Frontal cortex (tissue), 4 donors: ENCODE results near the gene SPRYD4. TPM values are rescaled to one million over a fixed set of nuclear protein-coding genes. Genes with fewer than 3 reads are reported as not detected.
A peak's percentile ranks its signal among the peaks of the same experiment; 100 is the strongest.
"Not testable (repeated sequence)": the region's sequence is repeated elsewhere in the genome, so short reads cannot be mapped to it uniquely, and the experiment has no call there.

Source experiments
- DNase-seq, 2 donors: peaks; one replicate each; pipeline ENCODE4 v3.0.0; 2012; ENCODE audit warnings: low spot score in 2 of 2
- FAIRE-seq: peaks from 2 replicates; lab custom pipeline; 2012; peaks lifted over from hg19 to GRCh38; lab: Jason Lieb, UNC
- total RNA-seq: library from RNA; depleted of rRNA; stranded (reverse); fragments of >200 nt; gene quantifications from one replicate; pipeline ENCODE4 v1.2.3, GENCODE V29; 2014
- donor health status: control.
- donor health status: control.
- donor health status: control.

The SPRYD4 gene
- total RNA-seq, result 1.2 TPM

- DNase-seq, result peak; percentile 82 to 92
- no peak for FAIRE-seq
Measured at GRCh38 chr12:56468216-56469006, at the start of gene SPRYD4. Gene SPRYD4 (plus strand): TSS chr12:56468578. CDS start chr12:56468592, 14 bp downstream.

DNA sequence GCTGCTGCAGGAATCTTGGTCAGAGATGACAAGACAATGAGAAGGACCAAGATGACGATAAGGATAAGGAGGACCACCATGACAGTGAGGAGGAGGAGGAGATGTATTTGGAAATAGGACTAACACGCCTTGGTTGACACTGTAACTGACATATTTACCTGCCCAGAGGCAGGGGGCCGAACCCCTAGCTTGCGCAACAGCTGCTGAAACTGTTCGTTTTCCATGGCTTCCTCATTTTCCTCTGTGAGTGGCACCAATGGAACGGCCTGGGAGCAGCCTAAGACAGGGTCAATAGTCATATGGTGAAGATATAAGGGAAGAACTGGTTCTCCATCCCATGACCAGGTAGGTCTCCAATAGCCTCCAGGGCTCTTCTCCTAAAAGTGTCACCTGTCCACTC lies 48.0 kb upstream of the SPRYD4 start:
- no peak for DNase-seq
- FAIRE-seq, result no peak

- DNase-seq (no peak), FAIRE-seq (no peak)
Measured at GRCh38 chr12:56425193-56425592, 43.2 kb upstream of the SPRYD4 start.

- DNase-seq (no peak), FAIRE-seq (no peak)
Measured at GRCh38 chr12:56425940-56426438, 42.4 kb upstream of the SPRYD4 start.

DNA sequence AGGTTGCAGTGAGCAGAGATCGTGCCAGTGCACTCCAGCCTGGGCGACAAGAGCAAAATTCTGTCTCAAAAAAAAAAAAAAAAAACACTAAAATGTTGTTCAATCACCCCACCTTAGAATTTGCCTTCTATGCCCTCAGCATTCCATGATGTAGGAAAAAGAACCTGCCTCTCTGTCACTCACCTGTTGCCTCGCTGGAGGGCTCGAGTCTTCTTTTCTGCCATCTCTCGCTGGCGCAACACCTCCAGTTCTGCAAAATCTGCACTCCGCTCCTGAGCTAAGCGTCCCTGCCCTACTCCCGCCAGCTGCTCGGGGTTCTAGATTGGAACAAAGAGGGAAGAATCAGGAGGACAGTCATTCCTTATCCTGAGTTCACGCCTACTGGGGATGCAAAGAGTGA lies 37.1 kb upstream of the SPRYD4 start:
- FAIRE-seq (no peak), DNase-seq (no peak)

DNA sequence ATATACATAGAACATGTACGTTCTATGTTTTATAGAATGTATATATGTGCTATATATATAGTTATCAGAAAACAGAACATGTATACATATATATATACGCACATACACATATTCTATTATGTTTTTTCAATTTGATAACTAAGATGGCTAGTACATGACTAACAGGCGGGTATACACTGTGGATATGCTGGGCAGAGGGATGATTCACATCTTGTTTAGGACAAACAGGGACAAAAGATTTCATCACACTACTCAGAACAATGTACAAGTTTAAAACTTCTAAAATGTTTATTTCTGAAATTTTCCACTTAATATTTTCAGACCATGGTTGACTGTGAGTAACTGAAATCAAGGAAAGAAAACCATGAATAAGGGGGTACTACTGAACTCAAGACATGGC lies 36.5 kb upstream of the SPRYD4 start:
- DNase-seq, result no peak
- no peak for FAIRE-seq

GRCh38 chr12:56434828-56435227 lies 33.5 kb upstream of the SPRYD4 start:
- no peak for DNase-seq
- FAIRE-seq, result no peak

GRCh38 chr12:56437430-56438176 lies 30.8 kb upstream of the SPRYD4 start:
- FAIRE-seq (no peak), DNase-seq (no peak)

DNA sequence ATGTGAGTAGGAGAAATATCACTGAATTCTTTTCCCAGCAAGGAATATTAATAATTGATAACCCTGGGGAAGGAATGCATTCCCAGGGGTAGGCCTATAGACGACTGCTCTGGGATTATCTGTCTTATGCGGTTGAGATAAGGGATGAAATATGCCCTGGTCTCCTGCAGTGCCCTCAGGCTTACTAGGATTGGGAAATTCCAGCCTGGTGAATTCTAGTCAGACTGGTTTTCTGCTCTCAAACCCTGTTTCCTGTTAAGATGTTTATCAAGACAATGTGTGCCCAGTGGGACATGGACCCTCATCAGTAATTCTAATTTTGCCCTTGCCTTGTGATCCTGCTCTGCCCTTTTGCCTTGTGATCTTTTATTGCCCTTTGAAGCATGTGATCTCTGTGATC lies 25.2 kb upstream of the SPRYD4 start:
- DNase-seq, FAIRE-seq: not testable (repeated sequence)

DNA sequence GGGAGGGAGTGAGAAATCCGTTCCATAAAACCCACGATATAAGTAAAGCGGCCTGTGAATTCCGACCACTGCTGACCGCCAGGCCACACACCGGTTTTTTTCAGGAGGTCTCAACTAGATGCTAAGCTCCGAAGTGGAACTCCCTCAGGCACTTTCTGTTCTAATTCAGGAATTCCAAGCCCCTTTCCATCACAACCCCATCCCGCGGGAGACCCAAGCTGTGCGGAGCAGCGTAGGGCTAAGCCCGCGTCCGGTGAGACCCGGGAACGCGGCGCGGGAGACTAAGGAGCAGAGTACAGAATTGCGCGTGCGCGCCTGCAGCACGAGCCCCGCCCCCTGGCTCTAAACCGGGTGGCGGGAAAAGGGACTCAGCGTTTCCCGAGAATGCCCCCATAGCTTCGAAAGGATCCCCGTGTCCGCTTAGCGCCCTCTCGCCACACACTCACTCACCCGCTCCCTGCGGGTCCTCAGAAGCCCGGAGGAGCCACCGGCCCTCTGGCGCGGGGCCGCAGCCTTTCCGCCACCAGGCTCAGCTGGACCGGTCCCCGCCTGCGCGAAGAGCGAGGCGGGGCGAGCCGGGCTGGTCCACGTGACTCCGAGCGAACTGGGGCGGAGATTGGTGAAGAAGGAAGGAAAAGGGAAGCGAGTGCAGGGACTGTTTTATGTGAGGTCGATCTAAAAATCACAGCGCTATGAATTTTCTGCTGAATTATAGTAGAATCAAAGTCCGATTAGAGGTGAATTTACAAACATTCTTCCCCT lies 19.3 kb upstream of the SPRYD4 start, which contains the start of gene TIMELESS:
TIMELESS (minus strand) TSS at position 567 of the 762 bp plus-strand sequence. CDS start 15,256 bp downstream, outside the sequence.
- DNase-seq (peak; percentile 87 to 95), FAIRE-seq (no peak)

DNA sequence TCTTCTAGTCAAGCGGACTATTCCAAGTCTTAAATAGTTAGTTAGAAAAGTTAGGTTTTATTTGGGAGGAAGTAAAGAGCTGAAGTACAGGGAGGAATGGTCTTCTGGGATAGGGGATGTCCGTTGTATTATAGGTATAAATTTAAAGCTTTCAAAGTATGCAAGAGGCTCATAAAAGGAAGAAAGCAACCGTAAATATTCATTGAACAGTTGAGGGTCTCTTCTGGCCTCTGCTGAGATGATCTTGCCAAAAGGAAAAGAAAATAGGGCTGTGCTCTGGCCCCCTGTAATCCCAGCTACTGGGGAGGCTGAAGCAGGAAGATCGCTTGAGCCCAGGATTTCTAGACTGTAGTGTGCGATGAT lies 18.8 kb upstream of the SPRYD4 start:
- no peak for FAIRE-seq
- DNase-seq, result no peak

DNA sequence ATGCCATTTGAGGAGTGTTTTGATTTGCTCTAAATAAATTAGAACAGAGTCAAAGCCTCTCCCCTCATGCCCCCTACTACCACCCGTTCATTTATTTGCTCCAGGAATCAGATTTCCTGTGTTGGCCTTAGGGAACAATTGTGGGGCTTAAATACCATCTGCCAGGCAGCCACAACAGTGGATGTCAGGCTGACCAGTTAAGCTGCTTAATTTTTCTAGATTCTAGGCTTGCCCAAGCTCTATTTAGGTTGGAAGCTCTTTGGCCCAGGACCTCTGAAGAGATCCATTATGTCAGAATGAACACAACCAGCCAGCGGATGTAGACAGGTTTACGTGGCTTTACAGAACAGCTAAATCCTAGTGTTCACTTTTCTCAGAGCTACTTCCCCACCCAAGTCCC lies 18.1 kb upstream of the SPRYD4 start:
- DNase-seq (no peak), FAIRE-seq (no peak)

GRCh38 chr12:56451147-56451546 lies 17.2 kb upstream of the SPRYD4 start:
- FAIRE-seq, result no peak

GRCh38 chr12:56454557-56454956 lies 13.8 kb upstream of the SPRYD4 start, which contains the start of gene MIP:
Gene MIP (minus strand): TSS chr12:56454657. CDS start chr12:56454613, 44 bp downstream.
- FAIRE-seq (no peak), DNase-seq (no peak)

More at GRCh38 chr12:56451147-56451546, 17.2 kb upstream of the SPRYD4 start:
- no peak for DNase-seq

DNA sequence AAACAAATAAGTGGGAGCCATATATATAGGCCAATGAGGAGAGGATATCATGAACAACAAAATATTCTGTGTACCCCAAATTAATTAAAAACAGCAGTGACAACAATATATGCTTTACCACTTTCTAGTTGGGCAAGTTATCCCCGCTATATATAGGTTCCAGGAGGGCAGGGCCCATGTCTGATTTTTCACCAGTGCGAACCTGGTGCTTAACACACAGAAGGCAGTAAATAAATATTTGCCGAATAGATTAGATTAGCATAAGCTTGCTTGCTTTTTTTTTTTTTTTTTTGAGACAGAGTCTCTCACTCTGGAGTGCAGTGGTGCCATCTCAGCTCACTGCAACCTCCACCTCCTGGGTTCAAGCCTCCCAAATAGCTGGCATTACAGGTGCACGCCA lies 10.6 kb upstream of the SPRYD4 start:
- DNase-seq (no peak), FAIRE-seq (no peak)

DNA sequence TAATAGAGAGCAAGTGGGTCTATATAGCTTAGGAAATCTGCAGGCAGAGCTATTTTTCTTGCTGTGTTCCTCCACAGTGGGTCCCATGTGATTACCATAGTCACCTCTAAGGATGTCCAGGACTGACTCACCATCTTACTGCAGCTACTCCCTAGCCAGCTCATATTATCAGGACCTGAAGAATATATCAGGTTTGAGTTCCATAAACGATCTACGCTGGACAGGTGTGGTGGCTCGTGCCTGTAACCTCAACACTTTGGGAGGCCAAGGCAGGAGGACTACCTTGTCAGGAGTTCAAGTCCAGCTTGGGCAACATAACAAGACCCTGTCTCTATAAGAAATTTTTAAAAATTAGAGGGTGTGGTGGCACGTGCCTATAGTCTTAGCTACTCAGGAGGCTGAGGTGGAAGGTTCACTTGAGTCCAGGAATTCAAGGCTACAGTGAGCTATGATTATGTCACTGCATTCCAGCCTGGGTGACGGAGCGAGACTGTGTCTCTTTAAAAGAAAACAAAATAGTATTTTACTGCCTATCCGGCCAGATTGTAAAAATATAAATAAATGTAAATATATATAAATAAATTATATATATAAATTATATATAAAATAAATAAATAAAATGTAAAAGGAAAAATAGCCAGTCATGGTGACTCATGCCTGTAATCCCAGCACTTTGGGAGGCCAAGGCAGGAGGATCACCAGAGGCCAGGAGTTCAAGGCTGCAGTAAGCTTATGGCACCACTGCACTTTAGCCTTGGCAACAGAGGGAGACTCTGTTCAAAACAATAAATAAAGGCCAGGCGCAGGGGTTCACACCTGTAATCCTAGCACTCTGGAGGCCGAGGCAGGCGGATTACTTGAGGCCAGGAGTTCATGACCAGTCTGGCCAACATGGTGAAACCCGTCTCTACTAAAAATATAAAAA lies 6.9 kb upstream of the SPRYD4 start:
- DNase-seq (no peak), FAIRE-seq (no peak)

GRCh38 chr12:56462565-56462964 lies 5.8 kb upstream of the SPRYD4 start:
- DNase-seq (no peak), FAIRE-seq (no peak)

- FAIRE-seq (no peak), DNase-seq (peak in 1 of 2 donors; percentile 22)
Measured at GRCh38 chr12:56469007-56469930, 891 bp downstream of the SPRYD4 start.
